ENCODE data around the gene SH3RF2.
"Not testable (repeated sequence)": the region's sequence is repeated elsewhere in the genome, so short reads cannot be mapped to it uniquely, and the experiment has no call there.

SH3RF2 gene

GRCh38 chr5:146009020-146009419 lies 72.6 kb downstream of the SH3RF2 start:
- Histone ChIP-seq H2AFZ (ENCODE audit: insufficient read depth, low read length, poor library complexity) (no peak overlapping the region), H3K9ac (ENCODE audit: low read length) (no peak overlapping the region), H3K27me3 (ENCODE audit: insufficient read depth, low read length) (no peaks in the 10 kb centered on the region), H3K9me3 (ENCODE audit: insufficient read depth, low read depth, low read length) (no peaks in the 10 kb centered on the region), H3K27ac (ENCODE audit: low read depth, low read length) (no peak overlapping the region), H3K79me2 (ENCODE audit: control insufficient read depth, insufficient read depth, low read length, poor library complexity) (no peaks in the 10 kb centered on the region), H3K4me2 (ENCODE audit: low read length) (no peak overlapping the region), H3K18ac (ENCODE audit: low read length) (no peak overlapping the region), H3K14ac (ENCODE audit: low read length) (no peak overlapping the region), H3K36me3 (ENCODE audit: control insufficient read depth in 1 of 2, insufficient read depth in 2 of 2, low read length in 2 of 2) (no peaks in the 10 kb centered on the region), H4K8ac (ENCODE audit: low read depth, low read length) (no peak overlapping the region), H2BK120ac (ENCODE audit: insufficient read depth, low read length, poor library complexity) (no peak overlapping the region), H3K4me1 (ENCODE audit: control insufficient read depth in 1 of 2, insufficient read depth in 2 of 2, low read length in 2 of 2) (no peaks in the 10 kb centered on the region), H2BK12ac (ENCODE audit: low read length) (no peak overlapping the region), H4K12ac (ENCODE audit: low read depth, low read length) (no peak overlapping the region), H4K91ac (ENCODE audit: low read depth, low read length) (no peak overlapping the region), H3K4me3 (ENCODE audit: low read depth, low read length) (no peak overlapping the region), H2BK5ac (ENCODE audit: low read depth, low read length, poor library complexity) (no peak overlapping the region), H3K79me1 (ENCODE audit: low read length) (no peaks in the 10 kb centered on the region), H3K4ac (ENCODE audit: low read depth, low read length) (no peak overlapping the region), H3K23ac (ENCODE audit: low read length) (no peak overlapping the region), H2AK5ac (ENCODE audit: low read length) (no peak overlapping the region)
- DNase-seq = no peak
- no CpG with 5 or more reads among the region's 1 CpG for WGBS (ENCODE audit: extremely low coverage, insufficient coverage, insufficient read length)

- H3K4me2 ChIP-seq (ENCODE audit: low read length); H3K79me1 ChIP-seq (ENCODE audit: low read length); H3K79me2 ChIP-seq (ENCODE audit: control insufficient read depth, insufficient read depth, low read length, poor library complexity); H3K9ac ChIP-seq (ENCODE audit: low read length); H3K4me1 ChIP-seq (ENCODE audit: control insufficient read depth in 1 of 2, insufficient read depth in 2 of 2, low read length in 2 of 2); H3K27ac ChIP-seq (ENCODE audit: low read depth, low read length); DNase-seq; H2BK5ac ChIP-seq (ENCODE audit: low read depth, low read length, poor library complexity); H3K4me3 ChIP-seq (ENCODE audit: low read depth, low read length); H2AK5ac ChIP-seq (ENCODE audit: low read length); H4K91ac ChIP-seq (ENCODE audit: low read depth, low read length); H3K36me3 ChIP-seq (ENCODE audit: control insufficient read depth in 1 of 2, insufficient read depth in 2 of 2, low read length in 2 of 2); H2BK12ac ChIP-seq (ENCODE audit: low read length); H3K14ac ChIP-seq (ENCODE audit: low read length); H4K8ac ChIP-seq (ENCODE audit: low read depth, low read length); H3K18ac ChIP-seq (ENCODE audit: low read length); H2AFZ ChIP-seq (ENCODE audit: insufficient read depth, low read length, poor library complexity); H3K9me3 ChIP-seq (ENCODE audit: insufficient read depth, low read depth, low read length); H3K23ac ChIP-seq (ENCODE audit: low read length); H4K12ac ChIP-seq (ENCODE audit: low read depth, low read length); H2BK120ac ChIP-seq (ENCODE audit: insufficient read depth, low read length, poor library complexity); H3K4ac ChIP-seq (ENCODE audit: low read depth, low read length); H3K27me3 ChIP-seq (ENCODE audit: insufficient read depth, low read length): not testable (repeated sequence)
- WGBS (ENCODE audit: extremely low coverage, insufficient coverage, insufficient read length) = no CpG with 5 or more reads among the region's 5 CpGs
These were observed 74.1 kb downstream of the SH3RF2 start for GRCh38 chr5:146010447-146010846.

- H3K9ac ChIP-seq (ENCODE audit: low read length) = no peak overlapping the region
- no peak overlapping the region for H3K14ac ChIP-seq (ENCODE audit: low read length)
- no peak overlapping the region for H4K91ac ChIP-seq (ENCODE audit: low read depth, low read length)
- H2BK120ac ChIP-seq (ENCODE audit: insufficient read depth, low read length, poor library complexity) = no peak overlapping the region
- H3K9me3 ChIP-seq (ENCODE audit: insufficient read depth, low read depth, low read length) = no peaks in the 10 kb centered on the region
- H3K4me2 ChIP-seq (ENCODE audit: low read length) = no peak overlapping the region
- no peak overlapping the region for H2AK5ac ChIP-seq (ENCODE audit: low read length)
- no peak overlapping the region for H3K23ac ChIP-seq (ENCODE audit: low read length)
- no peak overlapping the region for H4K8ac ChIP-seq (ENCODE audit: low read depth, low read length)
- no peak overlapping the region for H3K27ac ChIP-seq (ENCODE audit: low read depth, low read length)
- H2AFZ ChIP-seq (ENCODE audit: insufficient read depth, low read length, poor library complexity) = no peak overlapping the region
- no peak overlapping the region for H3K4me3 ChIP-seq (ENCODE audit: low read depth, low read length)
- WGBS (ENCODE audit: extremely low coverage, insufficient coverage, insufficient read length) = no CpG with 5 or more reads among the region's 9 CpGs
- no peaks in the 10 kb centered on the region for H3K79me2 ChIP-seq (ENCODE audit: control insufficient read depth, insufficient read depth, low read length, poor library complexity)
- no peaks in the 10 kb centered on the region for H3K4me1 ChIP-seq (ENCODE audit: control insufficient read depth in 1 of 2, insufficient read depth in 2 of 2, low read length in 2 of 2)
- H2BK5ac ChIP-seq (ENCODE audit: low read depth, low read length, poor library complexity) = no peak overlapping the region
- no peak overlapping the region for H4K12ac ChIP-seq (ENCODE audit: low read depth, low read length)
- no peak for DNase-seq
- H3K18ac ChIP-seq (ENCODE audit: low read length) = no peak overlapping the region
- H3K79me1 ChIP-seq (ENCODE audit: low read length) = no peaks in the 10 kb centered on the region
- H3K4ac ChIP-seq (ENCODE audit: low read depth, low read length) = no peak overlapping the region
- H2BK12ac ChIP-seq (ENCODE audit: low read length) = no peak overlapping the region
- H3K27me3 ChIP-seq (ENCODE audit: insufficient read depth, low read length) = no peaks in the 10 kb centered on the region
- H3K36me3 ChIP-seq (ENCODE audit: control insufficient read depth in 1 of 2, insufficient read depth in 2 of 2, low read length in 2 of 2) = no peaks in the 10 kb centered on the region
These were observed 77.4 kb downstream of the SH3RF2 start for GRCh38 chr5:146013761-146014160.

GRCh38 chr5:146015001-146015400 lies 78.6 kb downstream of the SH3RF2 start:
- no peak overlapping the region for H3K14ac ChIP-seq (ENCODE audit: low read length)
- H3K23ac ChIP-seq (ENCODE audit: low read length) = no peak overlapping the region
- H2BK12ac ChIP-seq (ENCODE audit: low read length) = no peak overlapping the region
- H3K4me1 ChIP-seq (ENCODE audit: control insufficient read depth in 1 of 2, insufficient read depth in 2 of 2, low read length in 2 of 2) = no peaks in the 10 kb centered on the region
- H3K27me3 ChIP-seq (ENCODE audit: insufficient read depth, low read length) = no peaks in the 10 kb centered on the region
- no peaks in the 10 kb centered on the region for H3K36me3 ChIP-seq (ENCODE audit: control insufficient read depth in 1 of 2, insufficient read depth in 2 of 2, low read length in 2 of 2)
- H3K27ac ChIP-seq (ENCODE audit: low read depth, low read length) = no peak overlapping the region
- H2BK5ac ChIP-seq (ENCODE audit: low read depth, low read length, poor library complexity) = no peak overlapping the region
- no CpG with 5 or more reads among the region's 1 CpG for WGBS (ENCODE audit: extremely low coverage, insufficient coverage, insufficient read length)
- H4K8ac ChIP-seq (ENCODE audit: low read depth, low read length) = no peak overlapping the region
- no peak overlapping the region for H4K91ac ChIP-seq (ENCODE audit: low read depth, low read length)
- H4K12ac ChIP-seq (ENCODE audit: low read depth, low read length) = no peak overlapping the region
- no peak overlapping the region for H3K4me3 ChIP-seq (ENCODE audit: low read depth, low read length)
- no peak overlapping the region for H3K4ac ChIP-seq (ENCODE audit: low read depth, low read length)
- H3K79me1 ChIP-seq (ENCODE audit: low read length) = no peaks in the 10 kb centered on the region
- H3K79me2 ChIP-seq (ENCODE audit: control insufficient read depth, insufficient read depth, low read length, poor library complexity) = no peaks in the 10 kb centered on the region
- no peak overlapping the region for H3K4me2 ChIP-seq (ENCODE audit: low read length)
- H3K9me3 ChIP-seq (ENCODE audit: insufficient read depth, low read depth, low read length) = no peaks in the 10 kb centered on the region
- H3K18ac ChIP-seq (ENCODE audit: low read length) = no peak overlapping the region
- no peak overlapping the region for H3K9ac ChIP-seq (ENCODE audit: low read length)
- no peak for DNase-seq
- H2BK120ac ChIP-seq (ENCODE audit: insufficient read depth, low read length, poor library complexity) = no peak overlapping the region
- H2AFZ ChIP-seq (ENCODE audit: insufficient read depth, low read length, poor library complexity) = no peak overlapping the region
- no peak overlapping the region for H2AK5ac ChIP-seq (ENCODE audit: low read length)
